Colon (tissue), 2 donors: ENCODE results near the gene PPP1R14D.

Experiments used
- FAIRE-seq: peaks from 2 replicates; lab custom pipeline; 2012; peaks lifted over from hg19 to GRCh38; lab: Jason Lieb, UNC
- donor health status: control.
- donor health status: control.

PPP1R14D gene

DNA sequence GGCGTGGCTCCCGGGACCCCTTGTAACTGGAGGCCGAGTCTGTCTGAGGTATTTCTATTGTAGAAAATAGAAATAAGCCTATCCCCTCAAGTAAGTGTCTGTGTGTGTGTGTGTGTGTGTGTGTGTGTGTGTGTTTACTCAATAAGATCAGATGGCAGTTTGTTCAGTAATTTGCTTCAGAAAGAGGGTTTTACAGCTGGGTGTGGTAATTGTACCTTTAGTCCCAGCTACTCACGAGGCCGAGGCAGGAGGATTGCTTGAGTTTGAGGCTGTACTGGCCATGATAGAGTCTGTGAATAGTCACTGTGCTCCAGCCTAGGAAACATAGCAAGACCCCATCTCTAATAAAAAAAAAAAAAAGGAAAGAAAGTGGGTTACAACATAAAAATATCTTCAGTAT lies 24.0 kb upstream of the PPP1R14D start:
- FAIRE-seq = no peak

DNA sequence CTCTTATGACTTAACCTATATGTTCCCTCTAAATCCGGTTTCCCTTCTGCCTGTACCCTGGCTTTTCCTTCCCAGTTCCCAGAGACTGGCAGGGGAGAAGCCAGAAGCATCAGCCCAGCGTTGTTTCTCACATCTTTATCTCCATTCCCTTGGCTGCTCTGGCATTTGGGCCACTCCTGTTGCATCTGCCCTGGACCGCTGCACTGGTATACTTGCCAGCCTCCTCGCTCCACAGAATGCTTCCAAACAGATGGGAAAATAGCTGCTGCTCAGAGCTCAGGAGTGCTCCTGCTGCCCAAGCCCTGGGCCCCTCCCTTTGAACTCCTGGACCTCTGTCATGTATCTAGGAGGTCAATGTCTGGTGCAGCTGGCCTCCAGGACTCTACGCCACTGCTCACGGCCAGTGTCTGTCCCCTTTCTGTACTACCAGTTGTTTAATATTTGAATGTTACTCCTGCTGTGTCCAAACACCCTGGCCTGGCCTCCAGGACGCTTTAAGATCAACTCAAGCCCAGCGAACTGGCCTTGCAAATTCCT lies 22.1 kb upstream of the PPP1R14D start:
- FAIRE-seq = no peak

DNA sequence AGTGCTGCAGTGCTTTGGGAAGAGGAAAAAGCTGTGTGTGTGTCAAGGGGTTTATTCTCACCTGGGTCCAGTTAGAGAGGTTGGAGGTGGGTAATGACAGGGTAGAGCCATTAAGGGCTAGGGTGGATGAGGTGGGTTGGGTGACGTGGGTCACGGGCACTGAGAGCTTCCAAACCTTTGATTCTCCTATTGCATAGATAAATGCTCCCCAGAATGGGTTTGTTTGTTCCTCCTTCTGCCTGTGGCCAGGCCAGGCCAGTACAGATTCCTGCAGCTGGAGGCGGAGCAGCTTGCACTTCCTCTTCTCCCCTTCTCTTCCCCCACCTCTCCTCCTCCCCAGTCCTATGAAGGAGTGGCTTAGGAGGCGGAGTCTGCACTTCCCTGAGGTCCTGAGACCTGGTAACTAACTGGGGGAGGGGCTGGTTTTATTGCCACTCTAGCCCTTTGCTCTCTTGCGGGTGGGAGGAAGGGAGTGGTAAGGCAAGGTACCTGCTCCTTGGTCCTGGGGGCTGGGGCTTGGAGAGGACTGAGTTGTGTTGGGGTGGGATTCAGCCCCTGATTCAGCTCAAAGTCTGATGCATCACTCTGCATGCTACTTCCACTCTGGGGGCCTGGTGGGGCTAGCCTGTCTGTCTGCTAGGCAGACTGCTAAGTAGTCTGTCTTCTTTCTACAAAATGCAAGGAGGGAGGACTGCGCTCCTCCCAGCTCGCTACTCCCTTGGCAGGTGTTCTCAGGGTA lies 18.9 kb upstream of the PPP1R14D start:
- FAIRE-seq = no peak

DNA sequence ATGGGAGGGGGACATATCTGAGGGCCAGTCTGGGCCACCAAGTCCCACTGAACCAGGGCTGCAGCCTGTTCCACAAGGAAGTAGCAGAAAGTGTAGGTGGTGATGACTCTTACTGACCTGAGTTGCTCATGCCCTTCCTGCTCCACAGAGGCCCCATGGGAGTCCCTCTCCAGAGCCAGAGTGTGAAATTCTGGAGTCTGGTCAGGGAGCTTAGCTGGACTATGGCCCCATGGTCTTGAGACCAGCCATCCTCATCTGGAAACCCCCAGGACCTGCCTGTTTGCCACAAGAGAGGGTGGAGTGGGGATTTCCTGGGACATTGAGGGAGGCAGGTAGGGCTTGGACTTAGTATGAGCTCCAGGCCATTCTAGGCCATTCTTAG lies 18.3 kb upstream of the PPP1R14D start:
- FAIRE-seq = no peak

DNA sequence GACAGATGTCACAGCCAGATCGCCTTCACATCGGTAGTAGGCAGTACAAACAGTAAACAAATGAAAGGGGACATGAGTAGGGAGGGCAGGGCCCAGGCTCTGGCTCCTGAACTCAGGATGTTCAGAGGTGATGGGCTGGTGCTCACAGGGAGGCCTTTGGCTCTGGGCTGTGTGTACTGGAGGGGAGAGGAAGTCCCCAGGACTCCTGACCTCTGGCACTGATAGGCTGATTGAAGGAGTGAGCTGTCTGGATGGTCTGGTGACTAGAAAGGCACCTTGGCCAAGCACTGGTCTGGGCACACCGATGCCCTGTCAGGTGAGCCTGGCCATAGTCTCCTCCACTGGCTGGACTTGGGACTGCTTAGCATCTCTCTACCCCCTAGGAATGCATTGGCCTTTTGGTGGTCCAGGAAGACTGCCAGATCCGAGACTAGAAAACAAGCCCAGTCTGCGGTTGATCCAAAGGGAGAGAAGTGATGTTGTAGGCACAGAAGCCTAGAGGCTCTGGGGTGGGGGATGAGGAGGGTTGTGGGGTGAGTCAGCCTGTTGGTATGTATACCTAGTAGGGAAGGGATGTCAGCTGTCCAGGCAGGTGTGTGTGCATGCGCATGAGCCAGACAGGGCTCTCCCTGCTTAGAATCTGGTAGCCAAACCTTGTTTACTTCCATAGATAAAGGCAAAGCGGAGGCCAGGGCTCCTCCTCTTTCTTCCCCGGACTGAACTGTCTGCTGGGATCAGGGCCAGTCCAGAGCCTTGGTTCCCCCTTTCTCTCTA lies 17.2 kb upstream of the PPP1R14D start:
- FAIRE-seq = no peak

DNA sequence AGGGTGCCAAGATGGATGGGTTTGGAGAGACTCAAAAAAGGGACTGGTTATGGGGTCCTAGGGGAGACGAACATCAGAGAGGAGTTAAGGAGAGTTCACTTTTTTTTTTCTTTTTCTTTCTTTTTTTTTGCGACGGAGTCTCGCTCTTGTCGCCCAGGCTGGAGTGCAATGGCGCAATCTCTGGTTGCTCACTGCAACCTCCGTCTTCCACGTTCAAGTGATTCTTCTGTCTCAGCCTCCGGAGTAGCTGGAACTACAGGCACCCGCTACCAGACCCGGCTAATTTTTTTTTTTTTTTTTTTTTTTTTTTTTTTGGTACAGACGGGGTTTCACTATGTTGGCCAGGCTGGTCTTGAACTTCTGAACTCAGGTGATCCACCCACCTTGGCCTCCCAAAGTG lies 16.5 kb upstream of the PPP1R14D start:
- FAIRE-seq = no peak

DNA sequence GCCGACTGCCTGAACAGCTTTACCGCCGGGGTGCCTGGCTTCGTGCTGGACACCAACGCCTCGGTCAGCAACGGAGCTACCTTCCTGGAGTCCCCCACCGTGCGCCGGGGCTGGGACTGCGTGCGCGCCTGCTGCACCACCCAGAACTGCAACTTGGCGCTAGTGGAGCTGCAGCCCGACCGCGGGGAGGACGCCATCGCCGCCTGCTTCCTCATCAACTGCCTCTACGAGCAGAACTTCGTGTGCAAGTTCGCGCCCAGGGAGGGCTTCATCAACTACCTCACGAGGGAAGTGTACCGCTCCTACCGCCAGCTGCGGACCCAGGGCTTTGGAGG lies 16.2 kb upstream of the PPP1R14D start:
- FAIRE-seq = no peak

DNA sequence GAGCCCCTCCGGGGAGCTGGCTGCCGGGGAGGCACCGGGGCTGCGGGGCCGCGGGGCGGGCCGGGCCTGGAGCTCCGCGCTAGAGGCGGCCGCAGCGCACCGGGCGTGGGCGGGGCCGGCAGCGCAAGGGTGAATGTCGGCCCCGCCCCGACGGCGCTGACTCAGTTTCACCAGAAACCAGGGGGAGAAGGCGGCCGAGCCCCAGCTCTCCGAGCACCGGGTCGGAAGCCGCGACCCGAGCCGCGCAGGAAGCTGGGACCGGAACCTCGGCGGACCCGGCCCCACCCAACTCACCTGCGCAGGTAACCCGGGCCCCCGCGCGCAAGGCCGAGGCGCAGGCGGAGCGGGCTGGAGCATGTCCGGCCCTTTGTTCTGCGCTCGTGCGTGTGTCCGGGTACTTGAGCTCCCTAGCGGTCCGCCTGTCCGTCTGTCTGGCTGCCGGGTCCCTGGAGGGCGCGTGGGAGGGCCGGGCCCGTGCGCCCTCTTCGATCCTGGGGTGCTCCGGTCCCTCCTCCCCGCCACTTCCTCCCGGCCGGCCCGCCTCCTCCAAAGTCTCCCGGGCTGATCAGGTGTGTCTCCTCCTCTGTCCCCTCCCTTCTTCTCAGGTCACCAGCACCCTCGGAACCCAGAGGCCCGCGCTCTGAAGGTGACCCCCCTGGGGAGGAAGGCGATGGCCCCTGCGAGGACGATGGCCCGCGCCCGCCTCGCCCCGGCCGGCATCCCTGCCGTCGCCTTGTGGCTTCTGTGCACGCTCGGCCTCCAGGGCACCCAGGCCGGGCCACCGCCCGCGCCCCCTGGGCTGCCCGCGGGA lies 15.6 kb upstream of the PPP1R14D start, which contains the start of gene SPINT1:
SPINT1 (plus strand) TSS at position 164 of the 811 bp plus-strand sequence; CDS start at position 671, 507 bp downstream.
- FAIRE-seq = no peak

DNA sequence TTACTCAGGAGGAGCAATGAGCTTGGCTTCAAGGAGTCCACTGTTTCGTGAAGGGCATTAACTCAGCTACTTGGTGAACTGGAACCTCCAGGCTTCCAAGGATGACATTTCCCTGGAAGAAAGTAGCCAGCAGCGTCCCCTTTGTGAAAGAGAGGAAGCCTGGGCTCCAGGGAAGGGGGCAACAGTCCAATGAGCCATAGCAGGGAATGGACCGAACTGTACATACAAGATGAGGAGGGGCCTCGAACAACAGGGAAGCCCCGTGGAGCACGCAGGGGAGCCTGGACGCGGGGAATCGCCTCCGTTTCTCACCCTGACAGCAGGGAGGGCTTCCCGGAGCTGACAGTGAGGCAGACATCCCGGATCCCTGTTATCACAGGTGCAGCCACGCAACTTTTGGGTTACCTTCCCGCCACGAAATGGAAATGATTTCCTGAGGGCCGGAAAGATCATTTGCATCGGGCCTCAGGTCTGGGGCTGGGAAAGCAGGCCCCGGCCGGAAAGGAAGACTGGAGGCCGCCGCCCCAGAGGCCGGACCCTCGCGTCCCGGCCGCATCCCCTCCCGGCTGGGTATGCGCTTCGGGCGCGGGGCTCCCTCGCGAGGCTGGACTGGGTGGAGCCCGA lies 14.9 kb upstream of the PPP1R14D start:
- FAIRE-seq = no peak

DNA sequence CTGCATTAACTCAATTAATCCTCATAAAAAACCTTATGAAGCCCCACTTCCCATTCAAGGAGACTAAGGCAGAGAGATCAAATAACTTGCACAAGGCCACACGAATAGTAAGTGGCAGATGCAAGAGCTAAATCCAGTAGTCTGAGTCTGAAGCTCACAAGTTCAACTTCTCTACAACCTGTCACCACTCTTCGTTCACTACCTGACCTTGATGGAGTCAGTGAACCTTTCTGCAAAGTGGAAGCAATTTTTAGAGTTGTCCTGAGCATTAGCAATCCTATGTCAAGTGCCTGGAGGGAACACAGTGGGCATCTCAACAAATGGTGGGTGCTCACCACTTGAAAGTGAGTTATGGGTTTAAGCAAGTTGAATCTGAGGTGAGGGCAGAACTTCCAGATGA lies 13.2 kb upstream of the PPP1R14D start:
- FAIRE-seq = no peak

DNA sequence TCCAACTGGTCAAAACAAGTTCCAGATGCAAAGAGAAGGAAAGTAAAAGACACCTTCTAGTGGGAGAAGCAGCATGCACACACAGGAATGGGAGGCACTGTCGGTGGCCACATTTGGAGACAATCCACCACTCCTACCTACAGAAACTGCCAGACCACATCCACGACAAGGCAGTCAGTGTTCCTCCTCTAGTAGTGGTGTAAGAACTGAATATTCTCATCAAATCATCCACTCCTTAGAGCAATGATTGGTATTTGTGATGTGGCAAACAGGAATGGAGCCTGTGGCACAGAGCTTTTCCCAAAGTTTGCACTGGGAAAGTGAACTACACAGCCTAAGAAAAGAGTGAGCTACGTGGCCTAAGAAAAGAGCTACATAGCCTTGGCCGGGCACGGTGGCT lies 10.2 kb upstream of the PPP1R14D start:
- FAIRE-seq = no peak

DNA sequence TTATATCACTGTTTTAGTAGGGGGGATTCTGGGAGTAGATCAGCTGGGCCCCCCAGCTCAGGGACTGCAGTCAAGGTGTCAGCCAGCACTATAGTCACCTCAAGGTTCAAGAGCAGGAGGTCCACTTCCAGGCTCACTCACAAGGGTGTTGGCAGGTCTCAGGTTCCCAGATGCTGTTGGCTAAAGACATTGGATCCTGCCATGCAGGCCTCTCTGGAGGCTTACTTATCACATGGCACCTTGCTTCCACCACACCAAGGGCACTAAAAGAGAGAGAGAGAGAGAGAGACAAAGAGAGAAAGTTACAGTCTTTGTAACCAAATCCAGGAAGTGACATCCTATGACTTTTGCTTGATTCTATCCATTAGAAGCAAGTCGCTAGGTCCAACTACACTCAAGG lies 7.5 kb upstream of the PPP1R14D start:
- FAIRE-seq = no peak

DNA sequence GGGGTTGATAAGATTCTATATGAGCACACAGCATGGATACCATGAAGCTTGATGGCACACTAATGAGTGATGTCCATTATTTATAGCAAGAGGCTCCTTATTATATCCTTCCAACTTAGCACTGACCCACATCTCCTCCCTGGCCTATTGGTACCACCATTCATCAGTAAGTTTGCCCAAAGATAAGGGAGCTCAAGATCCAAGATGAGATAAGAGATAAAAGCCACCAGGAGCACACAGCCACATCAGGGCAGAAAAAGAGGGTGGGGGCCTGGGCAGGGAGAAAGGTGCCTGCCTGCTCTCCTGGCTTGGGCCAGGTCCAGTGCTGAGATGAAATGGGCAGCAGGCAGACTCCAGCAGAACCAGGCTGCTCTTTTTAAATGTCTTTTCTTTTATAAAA lies 4.4 kb upstream of the PPP1R14D start:
- no peak for FAIRE-seq

DNA sequence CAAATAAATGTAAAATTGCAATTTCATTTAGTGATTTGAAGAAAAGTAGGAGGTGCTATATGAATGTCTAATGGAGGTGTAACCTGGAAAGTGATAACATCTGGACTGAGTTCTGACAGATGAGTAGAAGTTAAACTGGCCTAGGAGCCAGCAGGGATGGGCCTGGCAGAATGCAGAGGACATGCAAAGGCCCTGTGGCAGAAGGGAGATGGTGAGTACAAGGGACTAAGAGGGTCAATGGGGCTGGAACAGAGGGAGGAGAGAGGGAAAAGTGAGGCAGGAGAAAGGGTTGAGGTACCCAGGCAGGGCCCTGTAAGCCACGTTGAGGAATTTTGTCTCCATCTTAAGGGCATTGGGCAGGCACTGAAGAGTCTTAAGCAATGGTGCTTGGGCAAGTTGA lies 3.4 kb upstream of the PPP1R14D start:
- no peak for FAIRE-seq

DNA sequence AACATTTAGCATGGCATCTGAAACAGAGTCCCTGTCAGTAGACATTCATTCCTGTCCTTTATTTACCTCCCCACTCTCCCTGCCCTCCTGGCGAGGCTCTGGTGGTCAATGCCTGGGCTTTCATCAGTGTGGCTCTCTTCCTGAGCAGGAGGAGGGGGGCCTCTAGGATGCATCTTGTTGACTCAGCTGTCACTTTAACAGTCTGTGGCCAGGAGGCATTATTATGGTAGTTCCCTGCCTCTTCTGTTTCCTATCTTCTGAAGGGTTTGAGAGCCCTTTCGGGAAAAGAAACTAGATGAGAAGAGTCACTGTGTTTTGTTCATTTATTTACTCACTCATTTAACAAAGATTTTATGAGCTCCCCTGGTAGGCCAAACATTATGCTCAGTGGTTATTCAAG lies 2.4 kb upstream of the PPP1R14D start:
- FAIRE-seq = no peak

DNA sequence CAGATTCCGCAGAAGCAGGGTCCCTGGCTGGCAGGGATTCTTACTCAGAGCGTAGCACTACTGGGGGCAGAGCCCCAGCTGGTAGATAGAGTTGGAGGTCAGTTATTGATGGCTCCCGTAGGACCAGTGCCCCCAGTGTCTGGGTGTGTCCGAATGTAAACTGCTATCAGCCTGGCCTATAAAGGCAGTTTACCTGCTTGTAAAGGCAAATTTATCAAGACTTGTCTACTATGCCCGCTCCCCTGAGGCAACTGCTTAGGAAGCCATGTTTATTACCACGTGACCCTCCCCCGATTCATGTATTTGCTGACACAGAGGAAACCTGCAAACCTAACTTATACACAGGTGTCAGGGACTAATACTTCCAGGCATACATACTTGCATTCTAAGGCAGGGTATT lies 607 bp upstream of the PPP1R14D start:
- no peak for FAIRE-seq

DNA sequence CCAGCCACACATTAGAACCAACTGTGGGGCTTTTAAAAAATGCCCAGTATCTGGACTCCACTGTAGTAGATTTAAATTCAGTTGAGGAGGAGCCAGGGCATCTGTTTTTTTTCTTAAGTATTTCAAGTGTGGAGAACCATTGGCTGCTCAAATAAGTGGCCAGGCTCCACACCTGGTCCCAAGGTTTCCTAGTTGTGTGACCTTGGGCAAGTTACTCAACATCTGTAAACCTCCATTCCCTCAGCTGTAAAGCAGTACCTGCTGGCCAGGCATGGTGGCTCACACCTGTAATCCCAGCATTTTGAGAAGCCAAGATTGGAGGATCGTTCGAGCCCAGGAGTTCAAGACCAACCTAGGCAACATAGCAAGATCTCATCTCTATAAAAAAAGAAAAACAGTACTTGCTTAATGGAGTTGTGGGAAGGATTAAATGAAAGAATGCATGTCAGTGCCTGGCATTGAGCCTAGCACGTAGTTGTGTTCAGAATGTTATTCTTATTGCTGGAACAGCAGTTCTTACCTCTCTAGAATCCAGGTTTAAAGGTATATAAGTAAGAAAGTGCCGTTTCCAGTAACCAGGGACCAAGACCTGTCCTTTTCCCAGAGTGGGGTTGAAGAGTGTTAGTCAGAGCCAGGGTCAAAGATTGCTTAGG lies 2.0 kb downstream of the PPP1R14D start:
- no peak for FAIRE-seq

DNA sequence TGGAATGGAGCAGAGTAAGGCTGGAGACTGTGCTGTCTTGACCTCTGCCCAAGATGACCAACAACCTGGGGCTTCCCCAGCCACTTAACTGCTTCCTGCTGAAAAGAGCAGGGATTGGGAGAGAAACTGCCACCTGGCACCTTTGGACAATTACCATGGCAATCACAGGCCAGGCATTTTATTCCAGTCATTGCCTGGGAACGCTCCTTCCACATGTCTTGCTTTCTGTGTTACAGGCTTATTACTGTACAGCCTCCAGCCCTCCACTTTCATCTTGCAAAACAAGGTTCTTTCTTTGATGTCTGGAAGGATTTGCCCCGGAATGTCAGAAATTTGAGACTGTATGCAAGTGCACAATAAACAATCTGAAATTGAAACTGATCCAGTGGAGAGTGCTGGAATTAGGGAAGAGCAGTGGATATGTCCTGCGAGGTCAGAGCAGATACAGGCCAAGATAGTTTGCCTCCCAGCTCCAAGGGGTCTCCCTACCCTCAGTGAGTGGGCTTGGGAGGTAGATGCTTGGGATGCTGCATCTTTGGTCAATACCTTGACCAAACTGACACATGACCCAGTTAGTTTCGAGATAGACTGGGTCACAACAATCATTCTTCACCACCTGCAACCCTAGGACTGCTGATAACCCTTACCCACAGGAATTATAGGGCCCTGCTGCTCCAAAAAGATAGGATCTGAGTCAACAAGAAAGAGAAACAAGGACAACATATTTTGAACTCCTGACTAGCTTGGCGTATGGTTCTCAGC lies 2.7 kb downstream of the PPP1R14D start:
- FAIRE-seq = no peak

DNA sequence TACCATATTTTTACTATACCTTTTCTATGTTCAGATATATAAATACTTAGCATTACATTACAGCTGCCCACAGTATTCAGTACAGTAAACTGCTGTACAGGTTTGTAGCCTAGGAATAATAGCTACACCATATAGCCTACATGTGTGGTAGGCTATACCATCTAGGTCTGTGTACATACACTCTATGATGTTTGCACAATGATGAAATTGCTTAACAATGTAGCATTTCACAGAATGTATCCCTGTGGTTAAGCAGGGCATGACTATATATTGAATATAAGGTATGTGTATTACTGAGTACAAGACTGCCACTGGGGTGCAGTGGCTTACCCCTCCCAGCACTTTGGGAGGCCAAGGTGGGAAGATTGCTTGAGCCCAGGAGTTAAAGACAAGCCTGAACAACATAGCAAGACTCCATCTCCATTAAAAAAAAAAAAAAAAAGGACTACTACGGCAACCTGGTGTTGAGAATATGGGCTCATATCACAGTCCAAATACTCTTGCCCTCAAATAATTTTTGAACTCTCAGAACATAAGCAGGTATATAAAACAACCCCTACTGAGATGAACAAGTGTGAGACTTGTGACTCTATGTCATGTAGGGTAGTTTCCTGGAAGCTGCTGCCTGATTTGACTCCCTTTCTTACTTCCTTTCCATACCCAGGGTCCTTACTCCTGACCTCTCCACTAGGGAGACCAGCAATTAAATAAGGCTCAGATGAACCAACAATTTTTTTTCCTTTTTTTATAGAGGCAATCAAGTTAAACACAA lies 4.8 kb downstream of the PPP1R14D start:
- FAIRE-seq = no peak

DNA sequence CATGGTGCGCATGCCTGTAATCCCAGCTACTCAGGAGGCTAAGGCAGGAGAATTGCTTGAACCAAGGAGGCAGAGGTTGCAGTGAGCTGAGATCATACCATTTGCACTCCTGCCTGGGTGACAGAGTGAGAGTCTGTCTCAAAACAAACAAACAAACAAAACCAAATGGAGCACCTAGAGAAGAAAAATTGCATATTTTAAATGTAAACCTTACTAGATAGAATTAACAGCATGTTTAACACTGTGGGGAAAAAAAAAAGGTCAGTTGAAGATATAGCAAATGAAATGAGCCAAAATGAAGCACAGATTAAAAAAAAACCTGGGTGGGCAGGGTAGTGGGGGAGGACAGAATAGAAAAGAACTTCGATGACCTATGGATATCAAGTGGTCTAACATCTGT lies 7.3 kb downstream of the PPP1R14D start:
- no peak for FAIRE-seq
